ENCODE data around the gene PIGR.

GRCh38 chr1:206905295-206906164 is 40.7 kb downstream of the PIGR start:
- TF ChIP-seq POLR2A (IDR thresholded peaks at IDR 0.05) (no peak), CTCF (IDR thresholded peaks at IDR 0.05) (no peak)

Measured in adrenal gland (tissue), 5 donors.